ENCODE results near the gene NCOA7. TPM values are rescaled to one million over a fixed set of nuclear protein-coding genes. Genes with fewer than 3 reads are reported as not detected.
A peak's percentile ranks its signal among the peaks of the same experiment; 100 is the strongest.

The NCOA7 gene
- total RNA-seq, 1 experiment from 2014 or later, result 14.4 TPM

- Mint-ChIP-seq H3K9me3 (no peaks in the 10 kb centered on the region), H3K4me1 (peaks cover 16% of the 10 kb centered on the region), H3K36me3 (no peaks in the 10 kb centered on the region), H3K27ac (peak overlapping the region; percentile 53; the same call in 1 of the 2 replicates), H3K4me3 (no peak overlapping the region), H3K27me3 (ENCODE audit: low read depth) (no peaks in the 10 kb centered on the region)
- CTCF ChIA-PET, result no interaction called here
- TF ChIP-seq CDX4 (CRISPR knock-in tag; IDR thresholded peaks at IDR 0.05; ENCODE audit: borderline replicate concordance) (no peak), ZNF512 (CRISPR knock-in tag; IDR thresholded peaks at IDR 0.05; ENCODE audit: borderline replicate concordance) (no peak), AR (CRISPR knock-in tag; IDR thresholded peaks at IDR 0.05) (no peak), SOX15 (CRISPR knock-in tag; IDR thresholded peaks at IDR 0.05) (no peak), CREB1 (CRISPR knock-in tag; IDR thresholded peaks at IDR 0.05) (no peak), ZMAT4 (CRISPR knock-in tag; IDR thresholded peaks at IDR 0.05) (no peak), ZNF219 (CRISPR knock-in tag; IDR thresholded peaks at IDR 0.05; ENCODE audit: borderline replicate concordance) (no peak), ERG (CRISPR knock-in tag; IDR thresholded peaks at IDR 0.05) (no peak)
- TF ChIP-seq, protein P1, sequence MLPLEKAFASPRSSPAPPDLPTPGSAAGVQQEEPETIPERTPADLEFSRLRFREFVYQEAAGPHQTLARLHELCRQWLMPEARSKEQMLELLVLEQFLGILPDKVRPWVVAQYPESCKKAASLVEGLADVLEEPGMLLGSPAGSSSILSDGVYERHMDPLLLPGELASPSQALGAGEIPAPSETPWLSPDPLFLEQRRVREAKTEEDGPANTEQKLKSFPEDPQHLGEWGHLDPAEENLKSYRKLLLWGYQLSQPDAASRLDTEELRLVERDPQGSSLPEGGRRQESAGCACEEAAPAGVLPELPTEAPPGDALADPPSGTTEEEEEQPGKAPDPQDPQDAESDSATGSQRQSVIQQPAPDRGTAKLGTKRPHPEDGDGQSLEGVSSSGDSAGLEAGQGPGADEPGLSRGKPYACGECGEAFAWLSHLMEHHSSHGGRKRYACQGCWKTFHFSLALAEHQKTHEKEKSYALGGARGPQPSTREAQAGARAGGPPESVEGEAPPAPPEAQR (CRISPR knock-in tag; IDR thresholded peaks at IDR 0.05), result no peak
- no peak for DNase-seq (ENCODE audit: low spot score)
- POLR2A ChIA-PET, result no interaction called here
- no peak for ATAC-seq
Observed at GRCh38 chr6:125866433-125866832, 75.7 kb downstream of the NCOA7 start.

GRCh38 chr6:125867483-125867942 lies 76.8 kb downstream of the NCOA7 start:
- H3K27me3 Mint-ChIP-seq (ENCODE audit: low read depth), result no peaks in the 10 kb centered on the region
- H3K9me3 Mint-ChIP-seq, result no peaks in the 10 kb centered on the region
- H3K4me1 Mint-ChIP-seq, result peaks cover 20% of the 10 kb centered on the region
- DNase-seq (ENCODE audit: low spot score), result peak; percentile 81
- no peak overlapping the region for H3K4me3 Mint-ChIP-seq
- CTCF ChIA-PET, result interaction anchor here (0.6 to 1.7 kb wide), 7 partner anchors 9 to 89 kb away, joined by 3 to 9 read pairs (median 6); partner anchors contain the start of gene HINT3
- POLR2A ChIA-PET, result no interaction called here
- peak; percentile 98 for ATAC-seq
- no peaks in the 10 kb centered on the region for H3K36me3 Mint-ChIP-seq
- peak overlapping the region; percentile 76; the same call in 1 of the 2 replicates for H3K27ac Mint-ChIP-seq
- no peak for TF ChIP-seq IRF2 (CRISPR knock-in tag; IDR thresholded peaks at IDR 0.05; ENCODE audit: borderline replicate concordance, low read depth)
- TF ChIP-seq FOXJ3 (CRISPR knock-in tag; IDR thresholded peaks at IDR 0.05; ENCODE audit: borderline replicate concordance), result no peak
- no peak for TF ChIP-seq ETV6 (CRISPR knock-in tag; IDR thresholded peaks at IDR 0.05)
- TF ChIP-seq CDX4 (CRISPR knock-in tag; IDR thresholded peaks at IDR 0.05; ENCODE audit: borderline replicate concordance), result no peak
- TF ChIP-seq ZNF416 (CRISPR knock-in tag; IDR thresholded peaks at IDR 0.05), result no peak
- no peak for TF ChIP-seq ZNF281 (CRISPR knock-in tag; IDR thresholded peaks at IDR 0.05)
- TF ChIP-seq CBFB (CRISPR knock-in tag; IDR thresholded peaks at IDR 0.05; ENCODE audit: low read depth), result no peak
- no peak for TF ChIP-seq ZNF512 (CRISPR knock-in tag; IDR thresholded peaks at IDR 0.05; ENCODE audit: borderline replicate concordance)
- TF ChIP-seq, protein P2, sequence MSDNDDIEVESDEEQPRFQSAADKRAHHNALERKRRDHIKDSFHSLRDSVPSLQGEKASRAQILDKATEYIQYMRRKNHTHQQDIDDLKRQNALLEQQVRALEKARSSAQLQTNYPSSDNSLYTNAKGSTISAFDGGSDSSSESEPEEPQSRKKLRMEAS (CRISPR knock-in tag; IDR thresholded peaks at IDR 0.05), result no peak
- TF ChIP-seq, protein P3, sequence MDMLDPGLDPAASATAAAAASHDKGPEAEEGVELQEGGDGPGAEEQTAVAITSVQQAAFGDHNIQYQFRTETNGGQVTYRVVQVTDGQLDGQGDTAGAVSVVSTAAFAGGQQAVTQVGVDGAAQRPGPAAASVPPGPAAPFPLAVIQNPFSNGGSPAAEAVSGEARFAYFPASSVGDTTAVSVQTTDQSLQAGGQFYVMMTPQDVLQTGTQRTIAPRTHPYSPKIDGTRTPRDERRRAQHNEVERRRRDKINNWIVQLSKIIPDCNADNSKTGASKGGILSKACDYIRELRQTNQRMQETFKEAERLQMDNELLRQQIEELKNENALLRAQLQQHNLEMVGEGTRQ (CRISPR knock-in tag; IDR thresholded peaks at IDR 0.05), result no peak
- no peak for TF ChIP-seq ZNF396 (CRISPR knock-in tag; IDR thresholded peaks at IDR 0.05; ENCODE audit: borderline replicate concordance)
